Chondrocyte (in vitro differentiated cells): ENCODE data around the gene GATA3. TPM values are rescaled to one million over a fixed set of nuclear protein-coding genes. Genes with fewer than 3 reads are reported as not detected.

ENCODE experiments used
- DNase-seq: peaks from one replicate; pipeline ENCODE4 v3.0.0; 2021; ENCODE audit warnings: mixed read lengths, low spot score
- H3K27ac Mint-ChIP-seq: one replicate; pipeline ENCODE4 v1.8.0; 2021; ENCODE audit warnings: mild to moderate bottlenecking, moderate library complexity, mixed read lengths; ENCODE audit not compliant: unreplicated experiment
- H3K27me3 Mint-ChIP-seq: 2 replicates; pipeline ENCODE4 v1.8.0; 2021; ENCODE audit warnings: low read depth, mixed read lengths
- H3K36me3 Mint-ChIP-seq: 2 replicates; pipeline ENCODE4 v1.8.0; 2021; ENCODE audit warnings: low read depth, mixed read lengths
- H3K4me1 Mint-ChIP-seq: 2 replicates; pipeline ENCODE4 v1.8.0; 2021; ENCODE audit warnings: low read depth, mild to moderate bottlenecking, mixed read lengths
- H3K4me3 Mint-ChIP-seq: one replicate; pipeline ENCODE4 v1.8.0; 2021; ENCODE audit warnings: mild to moderate bottlenecking, moderate library complexity, mixed read lengths; ENCODE audit not compliant: unreplicated experiment
- H3K9me3 Mint-ChIP-seq: 2 replicates; pipeline ENCODE4 v1.8.0; 2021; ENCODE audit warnings: low read depth, mixed read lengths
- total RNA-seq: library from RNA; stranded (reverse); gene quantifications from 3 replicates; pipeline ENCODE4 v1.2.1, GENCODE V29; 2021
- TF ChIP-seq, protein P1 (sequence below): fragments of 200-600 bp; sonication (generic); IDR thresholded peaks from 2 replicates; pipeline ENCODE4 v1.5.0; 2021; ENCODE audit warnings: antibody characterized with exemption, mild to moderate bottlenecking, moderate library complexity

GATA3 gene
- total RNA-seq, 1 donor from 2014 or later: not detected

DNA sequence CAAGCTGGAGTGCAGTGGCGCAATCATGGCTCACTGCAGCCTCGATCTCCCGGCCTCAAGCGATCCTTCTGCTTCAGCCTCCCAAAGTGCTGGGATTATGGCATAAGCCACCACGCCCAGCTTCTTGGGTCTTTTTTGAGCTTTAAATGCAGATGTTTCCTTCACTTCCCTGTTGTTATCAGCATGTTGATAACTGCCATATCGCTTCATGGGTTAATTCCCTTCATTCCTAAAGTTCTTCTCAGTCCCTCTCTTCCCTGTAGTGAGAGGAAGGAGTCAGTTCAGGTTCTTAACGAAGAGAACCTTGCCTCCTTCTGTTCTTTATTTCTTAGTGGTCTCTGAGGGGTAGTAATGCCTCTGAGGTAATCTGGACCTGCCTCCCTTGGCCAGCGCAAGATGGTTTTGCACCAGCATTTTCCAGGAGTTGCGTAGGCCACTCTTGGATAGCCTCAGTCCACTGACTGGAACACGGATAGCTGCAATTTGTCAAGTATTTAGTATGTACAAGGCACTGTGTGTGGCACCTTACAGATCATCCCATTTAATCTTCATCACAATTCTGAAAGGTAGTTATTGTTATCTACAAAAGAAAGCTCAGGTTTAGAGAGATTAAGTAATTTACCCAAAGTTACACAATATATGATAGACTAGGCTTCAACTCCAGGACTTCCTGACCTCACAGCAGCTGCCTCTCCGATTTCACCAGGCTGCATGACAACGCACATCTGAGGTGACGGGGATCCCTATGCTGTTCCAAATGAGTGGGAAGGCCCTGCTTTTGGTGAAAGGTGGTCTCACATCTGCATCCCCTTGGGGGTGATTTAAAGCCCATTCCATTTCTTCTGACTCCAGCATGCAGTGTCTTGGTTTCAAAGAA, 60.5 kb downstream of the GATA3 start:
- no peaks in the 10 kb centered on the region for H3K4me1 Mint-ChIP-seq
- no peak for DNase-seq
- H3K36me3 Mint-ChIP-seq: no peaks in the 10 kb centered on the region
- H3K4me3 Mint-ChIP-seq: no peak overlapping the region
- H3K27me3 Mint-ChIP-seq: peaks cover 7% of the 10 kb centered on the region
- no peak overlapping the region for H3K27ac Mint-ChIP-seq
- TF ChIP-seq, protein P1, sequence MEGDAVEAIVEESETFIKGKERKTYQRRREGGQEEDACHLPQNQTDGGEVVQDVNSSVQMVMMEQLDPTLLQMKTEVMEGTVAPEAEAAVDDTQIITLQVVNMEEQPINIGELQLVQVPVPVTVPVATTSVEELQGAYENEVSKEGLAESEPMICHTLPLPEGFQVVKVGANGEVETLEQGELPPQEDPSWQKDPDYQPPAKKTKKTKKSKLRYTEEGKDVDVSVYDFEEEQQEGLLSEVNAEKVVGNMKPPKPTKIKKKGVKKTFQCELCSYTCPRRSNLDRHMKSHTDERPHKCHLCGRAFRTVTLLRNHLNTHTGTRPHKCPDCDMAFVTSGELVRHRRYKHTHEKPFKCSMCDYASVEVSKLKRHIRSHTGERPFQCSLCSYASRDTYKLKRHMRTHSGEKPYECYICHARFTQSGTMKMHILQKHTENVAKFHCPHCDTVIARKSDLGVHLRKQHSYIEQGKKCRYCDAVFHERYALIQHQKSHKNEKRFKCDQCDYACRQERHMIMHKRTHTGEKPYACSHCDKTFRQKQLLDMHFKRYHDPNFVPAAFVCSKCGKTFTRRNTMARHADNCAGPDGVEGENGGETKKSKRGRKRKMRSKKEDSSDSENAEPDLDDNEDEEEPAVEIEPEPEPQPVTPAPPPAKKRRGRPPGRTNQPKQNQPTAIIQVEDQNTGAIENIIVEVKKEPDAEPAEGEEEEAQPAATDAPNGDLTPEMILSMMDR: no peak
- no peaks in the 10 kb centered on the region for H3K9me3 Mint-ChIP-seq

DNA sequence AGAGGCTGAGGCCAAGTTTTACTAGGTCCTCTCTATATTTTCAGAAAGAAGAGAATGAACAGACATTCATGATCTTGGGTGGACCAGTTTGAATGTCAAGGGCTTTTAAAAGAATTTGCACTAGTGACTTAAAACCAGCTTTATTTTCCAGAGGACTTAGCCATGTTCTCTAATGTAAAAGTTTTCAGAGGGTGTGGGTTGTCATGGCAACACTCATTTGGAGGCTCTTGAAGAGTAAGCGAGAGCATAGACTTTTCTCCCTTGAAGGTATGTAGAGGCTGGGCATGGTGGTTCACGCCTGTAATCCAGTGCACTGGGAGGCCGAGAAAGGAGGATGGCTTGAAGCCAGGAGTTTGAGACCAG, 61.1 kb downstream of the GATA3 start:
- H3K27me3 Mint-ChIP-seq: peaks cover 7% of the 10 kb centered on the region
- no peaks in the 10 kb centered on the region for H3K9me3 Mint-ChIP-seq
- no peak overlapping the region for H3K4me3 Mint-ChIP-seq
- H3K36me3 Mint-ChIP-seq: no peaks in the 10 kb centered on the region
- H3K4me1 Mint-ChIP-seq: no peaks in the 10 kb centered on the region
- no peak for DNase-seq
- TF ChIP-seq, protein P1: no peak
- H3K27ac Mint-ChIP-seq: no peak overlapping the region

DNA sequence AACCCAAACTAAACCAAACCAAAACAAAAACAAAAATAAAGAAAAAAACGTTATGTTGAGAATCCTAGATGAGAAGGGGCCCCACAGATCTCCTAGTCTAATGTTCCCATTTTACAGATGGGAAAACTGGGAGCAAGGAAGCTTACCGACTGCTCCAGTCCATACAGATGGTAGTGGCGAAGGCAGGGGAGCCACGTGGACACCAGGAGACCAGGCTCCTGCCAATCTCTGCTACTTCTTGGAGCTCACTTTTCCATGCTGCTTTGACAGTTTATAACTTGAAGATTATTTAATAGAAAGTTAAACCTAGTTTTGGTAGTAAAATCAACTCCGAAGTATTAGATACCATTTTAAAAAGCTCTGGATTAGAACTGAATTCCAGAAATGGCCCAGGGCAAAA, 62.0 kb downstream of the GATA3 start:
- H3K9me3 Mint-ChIP-seq: no peaks in the 10 kb centered on the region
- no peak overlapping the region for H3K27ac Mint-ChIP-seq
- no peak for DNase-seq
- TF ChIP-seq, protein P1: no peak
- no peaks in the 10 kb centered on the region for H3K36me3 Mint-ChIP-seq
- no peaks in the 10 kb centered on the region for H3K4me1 Mint-ChIP-seq
- peaks cover 7% of the 10 kb centered on the region for H3K27me3 Mint-ChIP-seq
- H3K4me3 Mint-ChIP-seq: no peak overlapping the region

DNA sequence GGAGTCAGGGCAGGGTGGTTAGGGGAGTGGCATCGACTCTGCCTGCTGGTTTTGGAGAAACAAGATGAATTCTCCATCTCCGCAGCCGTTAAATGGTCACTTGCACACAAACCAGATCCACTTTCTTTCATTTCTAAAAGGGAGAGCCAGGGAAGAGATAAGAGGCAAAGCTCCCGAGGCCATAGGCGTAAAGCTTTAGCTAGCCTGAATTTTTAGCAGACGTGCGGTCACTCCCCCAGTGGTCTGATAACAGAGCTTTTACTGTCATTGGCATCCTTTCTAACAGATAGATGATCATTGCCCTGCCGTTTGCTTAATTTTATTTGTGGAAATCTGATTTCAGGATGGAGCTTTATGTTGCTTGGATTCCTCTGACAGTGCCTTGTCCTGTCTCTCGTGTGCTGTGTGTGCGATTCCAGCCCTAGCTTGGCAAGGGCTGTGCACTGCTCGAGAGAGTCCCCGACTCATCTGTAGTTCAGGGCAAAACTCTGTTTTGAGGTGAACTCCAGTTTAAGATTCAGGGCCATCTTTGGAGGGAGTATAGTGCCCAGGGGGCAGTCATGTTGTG, 62.5 kb downstream of the GATA3 start:
- Mint-ChIP-seq H3K27me3 (peaks cover 7% of the 10 kb centered on the region), H3K4me1 (no peaks in the 10 kb centered on the region), H3K36me3 (no peaks in the 10 kb centered on the region), H3K4me3 (no peak overlapping the region), H3K9me3 (no peaks in the 10 kb centered on the region), H3K27ac (no peak overlapping the region)
- DNase-seq: no peak
- TF ChIP-seq, protein P1: no peak

DNA sequence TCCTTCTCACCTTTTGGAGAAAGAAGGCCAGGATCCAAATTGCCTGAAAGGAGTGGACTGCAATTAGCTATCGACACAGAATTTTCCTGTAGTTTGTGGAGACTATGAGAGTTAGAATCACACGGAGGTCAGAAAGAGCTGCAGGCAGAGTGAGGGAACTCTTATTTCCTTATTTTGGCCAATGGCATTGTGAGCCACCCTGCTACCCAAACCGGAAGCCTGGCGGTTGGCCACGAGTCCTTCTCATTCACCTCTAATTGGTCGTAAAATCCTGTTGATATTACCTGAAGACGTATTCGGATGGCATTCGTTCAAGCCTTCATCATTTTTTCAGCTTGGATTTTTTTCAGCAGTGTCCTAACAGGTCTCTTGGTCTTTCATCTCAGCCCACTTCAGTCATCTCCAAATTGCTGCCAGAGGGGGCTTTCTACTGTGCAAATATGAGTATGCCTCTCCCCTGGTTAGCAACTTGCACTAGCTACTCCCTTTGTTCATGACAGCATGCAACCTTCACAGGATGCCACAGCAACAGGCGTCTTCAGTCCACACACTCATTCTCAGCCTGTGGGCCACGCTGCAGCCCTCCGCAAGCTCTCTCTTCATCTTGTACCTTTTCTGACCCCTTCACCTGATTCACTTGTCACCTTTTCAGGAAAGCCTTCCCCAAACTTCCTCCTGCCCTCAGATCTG, 66.9 kb downstream of the GATA3 start:
- H3K4me1 Mint-ChIP-seq: no peaks in the 10 kb centered on the region
- TF ChIP-seq, protein P1: no peak
- no peaks in the 10 kb centered on the region for H3K36me3 Mint-ChIP-seq
- H3K9me3 Mint-ChIP-seq: no peaks in the 10 kb centered on the region
- H3K27me3 Mint-ChIP-seq: no peaks in the 10 kb centered on the region
- no peak overlapping the region for H3K4me3 Mint-ChIP-seq
- DNase-seq: no peak
- H3K27ac Mint-ChIP-seq: no peak overlapping the region
